ENCODE results near the gene SPTLC1. TPM values are rescaled to one million over a fixed set of nuclear protein-coding genes. Genes with fewer than 3 reads are reported as not detected.
"Not testable (repeated sequence)": the region's sequence is repeated elsewhere in the genome, so short reads cannot be mapped to it uniquely, and the experiment has no call there.

Gene SPTLC1
- total RNA-seq, 2 donors from 2014 or later: 40.6 to 41.8 TPM

- no peaks in the 10 kb centered on the region for H3K27me3 ChIP-seq
- no peak for DNase-seq (ENCODE audit: low spot score)
- TF ChIP-seq CTCF (IDR thresholded peaks at IDR 0.05): no peak
- no peaks in the 10 kb centered on the region for H3K36me3 ChIP-seq
- no peak overlapping the region for H3K4me3 ChIP-seq
- no peaks in the 10 kb centered on the region for H3K9me3 ChIP-seq
- H3K4me1 ChIP-seq: peaks cover 0 to 14% of the 10 kb centered on the region in 2 donors
- H3K27ac ChIP-seq: no peak overlapping the region
Measured at GRCh38 chr9:92135576-92135975, 20.4 kb upstream of the SPTLC1 start.

GRCh38 chr9:92133949-92134604 is 18.9 kb upstream of the SPTLC1 start:
- H3K27me3 ChIP-seq: no peaks in the 10 kb centered on the region
- H3K4me3 ChIP-seq: peak overlapping the region in 1 of 2 donors; percentile 17
- no peak overlapping the region for H3K27ac ChIP-seq
- peaks cover 0 to 9% of the 10 kb centered on the region in 2 donors for H3K4me1 ChIP-seq
- DNase-seq (ENCODE audit: low spot score): peak; percentile 79
- no peaks in the 10 kb centered on the region for H3K9me3 ChIP-seq
- no peaks in the 10 kb centered on the region for H3K36me3 ChIP-seq
- TF ChIP-seq CTCF (IDR thresholded peaks at IDR 0.05): peak; percentile 86 to 93

GRCh38 chr9:92132913-92133312 is 17.7 kb upstream of the SPTLC1 start:
- H3K4me3 ChIP-seq, H3K36me3 ChIP-seq, H3K27ac ChIP-seq, H3K4me1 ChIP-seq, H3K27me3 ChIP-seq, H3K9me3 ChIP-seq: not testable (repeated sequence)
- DNase-seq (ENCODE audit: low spot score): peak; percentile 7

GRCh38 chr9:92132501-92132900 is 17.3 kb upstream of the SPTLC1 start:
- no peaks in the 10 kb centered on the region for H3K9me3 ChIP-seq
- H3K4me3 ChIP-seq: no peak overlapping the region
- TF ChIP-seq CTCF (IDR thresholded peaks at IDR 0.05): no peak

GRCh38 chr9:92122800-92123199 is 7.6 kb upstream of the SPTLC1 start:
- no peak overlapping the region for H3K27ac ChIP-seq
- H3K4me1 ChIP-seq: no peaks in the 10 kb centered on the region
- TF ChIP-seq CTCF (IDR thresholded peaks at IDR 0.05): no peak
- no peaks in the 10 kb centered on the region for H3K27me3 ChIP-seq
- DNase-seq (ENCODE audit: low spot score): no peak
- no peaks in the 10 kb centered on the region for H3K9me3 ChIP-seq
- no peak overlapping the region for H3K4me3 ChIP-seq
- H3K36me3 ChIP-seq: no peaks in the 10 kb centered on the region

More at GRCh38 chr9:92132501-92132900, 17.3 kb upstream of the SPTLC1 start:
- DNase-seq (ENCODE audit: low spot score): peak; percentile 21
- no peaks in the 10 kb centered on the region for H3K27me3 ChIP-seq
- no peaks in the 10 kb centered on the region for H3K36me3 ChIP-seq
- H3K4me1 ChIP-seq: peaks cover 0 to 9% of the 10 kb centered on the region in 2 donors
- H3K27ac ChIP-seq: no peak overlapping the region

- TF ChIP-seq CTCF (IDR thresholded peaks at IDR 0.05): no peak
- Histone ChIP-seq H3K27me3 (no peaks in the 10 kb centered on the region), H3K36me3 (no peaks in the 10 kb centered on the region), H3K4me1 (no peaks in the 10 kb centered on the region), H3K27ac (no peak overlapping the region), H3K4me3 (no peak overlapping the region), H3K9me3 (no peaks in the 10 kb centered on the region)
- DNase-seq (ENCODE audit: low spot score): no peak
Measured at GRCh38 chr9:92122061-92122460, 6.8 kb upstream of the SPTLC1 start.

All from right atrium auricular region (tissue), 2 donors.